OCI-LY1 (cell line): ENCODE results near the gene CRYAA.

Experiments
- CTCF ChIP-seq: fragments of 200-600 bp; sonication (generic), shearing (Covaris generic); IDR thresholded peaks from 2 replicates; pipeline ENCODE4 v1.5.1; 2017; ENCODE audit warnings: mild to moderate bottlenecking, antibody characterized with exemption, low read length, moderate library complexity, mixed read lengths
- EZH2 ChIP-seq: fragments of 200-600 bp; sonication (generic), shearing (Covaris generic); IDR thresholded peaks from 2 replicates; pipeline ENCODE4 v1.8.0; 2017; ENCODE audit warnings: borderline replicate concordance, mixed run types, mild to moderate bottlenecking, antibody characterized with exemption, low read length, moderate library complexity, mixed read lengths

DNA sequence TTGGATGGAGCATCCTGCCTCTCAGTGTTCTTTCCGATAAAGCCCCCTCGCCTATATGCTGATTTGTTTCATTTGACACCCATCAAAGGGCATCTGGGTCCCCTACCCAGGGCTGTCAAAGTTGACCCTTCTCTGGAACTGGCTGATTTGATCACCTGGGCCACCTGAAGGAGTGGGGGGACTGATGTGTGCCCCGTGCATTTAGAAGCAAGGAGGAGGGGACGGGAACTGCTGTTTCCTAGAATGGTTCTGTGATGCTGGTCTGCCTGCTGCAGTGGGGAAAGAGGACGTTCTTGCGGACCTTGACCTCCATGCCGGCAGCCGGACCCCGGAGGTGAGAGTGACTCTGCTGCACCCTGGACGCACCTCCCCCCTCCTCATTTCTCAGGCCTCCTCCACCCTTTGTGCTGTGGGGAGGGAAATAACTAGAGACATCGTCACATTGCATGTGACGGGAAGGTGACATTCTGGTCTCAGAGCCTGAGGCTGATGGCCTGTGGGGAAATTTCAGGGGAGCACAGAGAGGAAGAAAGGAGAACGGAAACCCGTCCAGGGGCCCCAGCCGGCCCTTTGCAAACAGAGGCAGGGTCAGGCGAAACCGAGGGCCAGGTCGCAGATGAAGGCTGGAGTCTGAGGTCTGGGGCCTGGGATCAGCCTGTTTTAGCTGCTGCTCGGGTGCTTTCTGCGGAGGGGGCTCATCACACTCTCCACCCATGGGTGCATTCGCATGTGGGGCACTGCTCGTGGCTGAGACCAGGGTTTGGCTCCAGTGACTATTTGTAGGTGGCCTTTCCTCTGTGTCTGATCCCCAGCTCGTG lies 25.7 kb downstream of the CRYAA start:
- TF ChIP-seq CTCF (no peak), EZH2 (no peak)
